Activated CD4-positive, alpha-beta T cell treated with anti-CD3 and anti-CD28 coated beads, Interleukin-2, amount 50 U/mL, for 24 hours (primary cell): Measurements from ENCODE around the gene ATXN7L1.
"Not testable (repeated sequence)": the region's sequence is repeated elsewhere in the genome, so short reads cannot be mapped to it uniquely, and the experiment has no call there.

ENCODE experiments used
- DNase-seq, 2 donors: peaks; one replicate each; pipeline ENCODE4 v3.0.0-alpha.2; 2020; ENCODE audit warnings: low read depth in 1 of 2, low spot score in 1 of 2

Gene ATXN7L1

DNA sequence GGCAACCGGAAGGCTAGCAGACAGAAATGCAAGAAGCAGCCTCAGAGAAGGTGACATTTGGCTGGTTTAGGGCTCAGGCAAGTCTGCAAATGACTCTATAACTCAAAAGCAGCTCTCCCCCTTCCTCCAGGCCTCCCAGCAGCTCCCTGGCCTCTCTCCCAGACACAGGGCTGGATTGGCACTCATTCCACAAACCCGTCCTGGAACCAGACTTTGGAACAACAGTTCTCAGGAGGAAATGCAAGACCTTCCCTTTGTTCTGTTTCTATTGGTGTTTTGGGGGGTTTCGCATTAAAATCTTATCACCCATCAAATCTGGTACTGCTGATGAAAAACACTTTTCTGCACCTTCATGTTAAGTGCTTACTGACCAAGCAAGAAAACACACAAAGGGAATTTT lies 254.8 kb downstream of the ATXN7L1 start:
- no peak for DNase-seq

DNA sequence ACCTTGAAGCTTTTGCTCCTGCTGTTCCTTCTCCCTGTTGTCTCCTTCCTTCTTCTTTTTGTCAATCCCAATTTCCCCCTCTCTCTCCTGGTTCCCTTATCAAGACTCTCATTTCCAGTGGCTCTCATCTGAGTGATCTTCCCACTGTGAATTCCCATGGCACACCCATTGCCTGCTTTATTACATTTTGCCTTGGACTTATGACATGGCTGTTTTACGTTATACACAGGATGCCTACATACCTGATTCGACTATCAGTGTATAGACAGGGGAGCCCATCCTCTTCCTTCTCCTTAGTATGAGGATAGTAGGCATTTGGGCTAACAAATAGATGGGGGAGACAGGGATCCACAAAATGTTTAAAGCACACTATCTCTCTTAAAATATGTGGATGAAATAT lies 255.2 kb downstream of the ATXN7L1 start:
- no peak for DNase-seq

- DNase-seq, result no peak
Observed at GRCh38 chr7:105619590-105619989, 256.8 kb downstream of the ATXN7L1 start.

DNA sequence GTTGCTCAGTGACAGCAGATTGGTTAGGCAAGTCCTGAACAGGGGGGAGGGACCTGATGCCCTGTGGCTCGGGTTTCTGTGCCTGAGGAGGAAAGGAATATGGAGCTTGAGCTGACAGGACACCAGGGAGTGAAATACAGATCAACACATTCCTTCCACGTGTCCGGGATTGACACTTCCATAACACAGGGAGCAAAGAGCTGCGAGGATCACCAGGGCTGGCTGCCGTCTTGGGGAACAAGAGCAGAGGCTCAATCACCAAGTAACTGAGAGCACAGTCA lies 258.4 kb downstream of the ATXN7L1 start:
- no peak for DNase-seq

GRCh38 chr7:105617280-105618015 lies 259.0 kb downstream of the ATXN7L1 start:
- no peak for DNase-seq

DNA sequence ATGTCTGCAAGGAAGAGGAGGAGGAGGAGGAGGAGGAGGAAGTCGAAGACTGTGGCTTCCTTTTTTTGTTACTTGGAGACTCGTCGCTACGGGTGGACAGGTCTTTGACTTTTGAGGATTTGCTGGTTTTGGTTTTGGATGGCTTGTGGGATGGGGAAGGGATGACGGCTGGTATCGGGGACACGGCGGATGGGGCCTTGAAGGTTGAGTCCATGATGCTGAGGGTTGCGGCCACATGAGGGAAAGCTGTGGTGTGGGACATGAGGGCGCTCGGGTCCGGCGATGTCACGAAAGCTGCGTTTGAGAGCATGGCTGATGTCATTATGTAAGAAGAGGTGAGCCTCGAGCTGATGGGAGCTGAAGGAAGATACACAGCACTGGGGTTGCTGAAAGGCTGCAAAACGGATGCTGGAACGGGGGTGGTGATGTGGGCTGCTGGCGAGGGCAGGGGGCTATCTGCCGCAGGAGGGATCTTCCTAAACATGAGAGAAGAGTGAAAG lies 262.0 kb downstream of the ATXN7L1 start:
- DNase-seq, result no peak

DNA sequence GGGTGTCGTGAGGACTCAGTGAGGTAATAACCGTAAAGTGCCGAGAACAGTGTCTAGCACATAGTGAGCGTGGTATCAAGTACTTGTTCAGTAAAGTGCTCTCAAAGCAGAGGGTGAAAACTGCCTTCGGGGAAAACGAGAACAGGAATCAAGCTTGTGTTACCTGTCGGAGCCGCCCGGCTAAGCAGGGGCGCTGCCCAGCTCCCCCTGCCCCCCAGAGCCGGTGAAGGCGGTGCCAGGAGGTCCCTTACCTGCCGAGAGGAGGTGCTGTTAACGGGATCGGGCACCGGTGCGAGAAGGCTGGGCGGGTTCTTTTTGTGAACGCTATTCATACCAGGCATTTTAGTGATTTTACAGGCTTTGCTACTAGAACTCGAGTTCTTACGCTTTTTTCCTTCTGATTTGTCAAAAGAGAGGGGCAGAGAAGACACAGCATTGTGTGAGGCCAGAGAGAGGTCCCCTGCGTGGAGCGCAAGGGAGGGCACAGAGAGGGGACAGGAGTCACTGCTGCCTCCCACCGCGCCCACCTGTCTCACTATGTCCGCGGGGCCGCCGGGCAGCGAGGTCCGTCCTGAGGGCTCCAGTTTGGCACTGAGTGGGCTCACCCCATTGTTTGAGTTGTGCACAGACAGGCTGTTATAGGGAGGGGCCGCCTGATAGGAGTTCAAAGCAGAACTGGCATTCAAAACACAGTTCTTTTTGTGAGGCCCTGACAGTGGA lies 262.6 kb downstream of the ATXN7L1 start:
- DNase-seq, result no peak

- no peak for DNase-seq
Observed at GRCh38 chr7:105612806-105613205, 263.6 kb downstream of the ATXN7L1 start.

- no peak for DNase-seq
Observed at GRCh38 chr7:105611856-105612775, 264.3 kb downstream of the ATXN7L1 start.

DNA sequence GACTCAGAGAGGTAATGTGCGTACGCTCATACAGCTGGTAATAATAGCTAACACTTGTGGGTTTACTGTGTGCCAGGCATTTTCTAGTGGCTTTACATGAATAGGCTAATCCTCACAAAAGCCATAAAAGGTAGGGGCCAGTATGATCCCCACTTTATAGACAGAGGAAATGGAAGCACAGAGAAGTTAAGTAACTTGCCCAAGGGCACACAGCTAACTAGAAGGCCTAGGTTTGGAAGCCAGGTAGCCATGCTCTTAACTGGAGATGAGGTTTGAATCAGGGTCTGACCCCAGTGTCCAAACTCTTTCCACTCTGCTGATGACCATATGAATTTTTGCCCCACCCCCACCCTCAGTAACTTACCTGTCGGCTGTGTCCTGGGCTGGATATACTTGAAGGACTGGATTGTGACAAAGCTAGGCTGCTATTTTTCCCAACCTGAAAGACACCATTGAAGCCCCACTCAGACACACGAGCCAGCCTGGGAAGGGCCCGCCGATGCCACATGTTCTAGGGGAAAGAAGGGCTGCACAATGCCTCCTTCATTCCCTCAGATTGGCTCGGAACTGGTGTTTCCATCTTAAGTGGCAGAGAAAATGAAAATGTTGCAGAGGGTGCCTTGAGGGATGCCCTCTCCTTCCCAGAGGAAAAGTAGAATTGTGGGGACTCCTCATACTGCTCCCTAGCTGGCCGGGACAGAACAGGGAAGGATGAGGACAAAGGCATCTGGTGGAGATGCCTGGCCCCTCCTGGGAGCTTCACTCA lies 266.1 kb downstream of the ATXN7L1 start:
- no peak for DNase-seq

- no peak for DNase-seq
Observed at GRCh38 chr7:105602325-105603305, 273.8 kb downstream of the ATXN7L1 start.

DNA sequence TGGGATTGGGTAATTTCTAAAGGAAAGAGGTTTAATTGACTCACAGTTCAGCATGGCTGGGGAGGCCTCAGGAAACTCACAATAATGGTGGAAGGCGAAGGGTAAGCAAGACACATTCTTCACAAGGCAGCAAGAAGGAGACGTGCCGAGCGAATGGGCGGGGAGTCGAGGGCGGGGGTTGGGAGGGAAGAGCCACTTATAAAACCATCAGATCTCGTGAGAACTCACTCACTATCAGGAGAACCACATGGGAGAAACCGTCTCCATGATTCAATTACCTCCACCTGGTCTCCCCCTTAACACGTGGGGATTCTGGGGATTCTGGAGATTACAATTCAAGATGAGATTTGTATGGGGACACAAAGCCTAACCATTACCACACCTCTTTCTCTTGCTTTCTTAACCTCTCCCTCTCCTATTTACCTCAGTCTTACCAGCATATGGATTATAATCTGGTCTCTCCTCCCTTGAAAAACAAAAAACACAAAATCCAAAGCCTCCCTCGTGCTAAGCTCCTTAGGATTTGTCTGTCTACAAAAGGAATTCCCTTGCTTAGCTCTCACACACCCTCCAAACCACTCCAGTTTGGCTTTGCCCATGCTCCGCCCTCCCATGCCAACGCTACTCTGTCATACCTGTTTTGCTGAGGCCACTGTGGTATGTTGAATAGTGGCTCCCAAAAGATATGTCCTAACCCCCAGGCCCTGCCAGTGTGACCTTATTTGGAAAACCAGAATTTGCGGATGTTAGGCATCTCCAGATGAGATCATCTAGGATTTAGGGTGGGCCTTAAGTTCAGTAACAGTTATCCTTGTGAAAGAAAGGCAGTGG lies 275.5 kb downstream of the ATXN7L1 start:
- DNase-seq, result no peak

- DNase-seq, result no peak
Observed at GRCh38 chr7:105599551-105599950, 276.8 kb downstream of the ATXN7L1 start.

GRCh38 chr7:105599080-105599479 lies 277.3 kb downstream of the ATXN7L1 start:
- DNase-seq, result not testable (repeated sequence)

DNA sequence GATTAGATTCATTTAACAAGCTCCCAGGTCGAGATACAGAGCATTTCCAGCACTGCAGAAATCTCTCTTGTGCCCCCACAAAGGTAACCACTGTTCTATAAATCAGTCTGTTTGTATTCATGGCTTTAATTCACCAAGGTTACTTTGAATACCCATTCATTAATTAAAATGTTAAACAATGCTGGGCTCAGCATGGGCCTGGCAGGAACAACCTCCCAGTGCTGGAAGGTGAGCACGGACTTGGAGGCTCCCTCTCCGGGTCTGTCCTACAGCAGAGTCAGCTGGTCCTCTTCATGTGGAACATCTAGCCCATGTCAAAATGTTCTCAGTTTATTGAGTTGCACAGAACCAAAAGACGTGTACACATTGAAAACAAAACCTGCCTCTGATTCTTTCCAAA lies 279.5 kb downstream of the ATXN7L1 start:
- no peak for DNase-seq

DNA sequence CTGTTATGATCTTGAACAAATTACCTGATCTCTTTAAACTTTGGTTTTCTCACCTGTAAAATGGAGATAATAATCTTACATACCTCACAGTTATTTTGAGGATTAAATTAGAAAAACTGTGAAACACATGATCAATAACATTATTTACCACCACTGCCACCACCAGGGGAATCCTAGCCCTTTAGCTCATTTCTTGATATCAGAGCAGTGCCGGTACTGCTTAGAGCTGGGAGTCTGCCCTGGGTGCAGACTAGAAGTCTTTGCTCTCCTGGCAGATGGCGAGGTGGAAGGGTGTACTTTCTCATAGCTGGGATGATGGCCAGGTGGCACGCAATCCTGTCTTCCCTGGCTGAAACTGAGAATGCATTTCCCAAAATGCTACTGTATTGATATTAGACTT lies 282.4 kb downstream of the ATXN7L1 start:
- no peak for DNase-seq

- DNase-seq, result no peak
Observed at GRCh38 chr7:105591522-105591921, 284.9 kb downstream of the ATXN7L1 start.

DNA sequence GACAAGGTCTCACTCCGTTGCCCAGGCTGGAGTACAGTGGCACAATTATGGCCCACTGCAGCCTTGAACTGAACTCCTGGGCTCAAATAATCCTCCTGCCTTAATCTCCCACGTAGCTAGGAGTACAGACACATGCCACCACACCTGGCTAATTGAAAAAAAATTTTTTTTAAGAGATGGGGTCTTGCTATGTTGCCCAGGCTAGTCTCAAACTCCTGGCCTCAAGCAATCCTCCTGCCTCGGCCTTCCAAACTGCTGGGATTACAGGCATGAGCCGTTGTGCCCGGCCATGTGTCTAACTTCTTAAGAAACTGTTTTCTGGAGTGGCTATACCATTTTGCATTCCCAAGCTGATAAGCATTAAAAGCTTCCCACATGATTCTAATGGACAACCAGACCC lies 285.6 kb downstream of the ATXN7L1 start:
- no peak for DNase-seq
